ENCODE measurements around the gene TEAD3.

TEAD3 gene

DNA sequence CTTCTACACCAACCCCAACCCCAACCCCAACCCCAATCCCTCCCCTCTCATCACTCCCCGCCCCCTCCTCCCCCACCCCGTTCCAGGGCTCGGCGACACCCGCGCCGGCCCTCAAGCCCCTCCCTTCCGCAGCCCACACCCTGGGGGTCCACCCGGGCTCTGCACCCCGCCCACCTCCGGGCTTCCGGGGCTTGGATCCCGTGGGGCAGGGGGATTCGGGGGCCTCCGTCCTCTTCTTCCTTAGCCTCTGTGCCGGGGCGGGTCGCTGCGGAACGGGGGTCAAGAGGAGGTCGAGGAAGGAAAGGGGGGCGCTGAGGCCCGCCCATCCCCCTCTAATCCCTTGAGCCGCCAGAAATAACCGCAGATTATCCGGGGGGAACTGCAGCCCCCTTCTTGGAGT lies 15.1 kb upstream of the TEAD3 start:
- no peak for DNase-seq

DNA sequence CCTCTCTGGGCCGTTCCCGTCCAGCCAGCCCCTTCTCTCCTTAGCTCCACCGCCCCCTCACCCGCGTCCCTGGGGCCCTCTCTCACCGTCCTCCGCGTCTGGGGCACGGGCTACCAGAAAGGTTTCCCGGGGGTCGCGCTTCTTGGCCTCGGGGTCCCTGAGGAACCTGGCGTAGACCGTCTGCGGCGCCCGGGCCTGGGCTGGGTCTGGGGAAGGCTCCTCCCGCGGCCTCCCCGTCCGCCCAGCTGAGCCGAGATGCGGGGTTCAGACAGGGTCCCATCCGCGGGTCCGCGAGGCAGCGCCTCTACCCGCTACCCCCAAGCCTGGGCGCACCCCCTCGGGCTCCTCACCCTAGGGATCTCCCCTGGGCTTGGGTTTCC lies 14.7 kb upstream of the TEAD3 start:
- no peak for DNase-seq

DNA sequence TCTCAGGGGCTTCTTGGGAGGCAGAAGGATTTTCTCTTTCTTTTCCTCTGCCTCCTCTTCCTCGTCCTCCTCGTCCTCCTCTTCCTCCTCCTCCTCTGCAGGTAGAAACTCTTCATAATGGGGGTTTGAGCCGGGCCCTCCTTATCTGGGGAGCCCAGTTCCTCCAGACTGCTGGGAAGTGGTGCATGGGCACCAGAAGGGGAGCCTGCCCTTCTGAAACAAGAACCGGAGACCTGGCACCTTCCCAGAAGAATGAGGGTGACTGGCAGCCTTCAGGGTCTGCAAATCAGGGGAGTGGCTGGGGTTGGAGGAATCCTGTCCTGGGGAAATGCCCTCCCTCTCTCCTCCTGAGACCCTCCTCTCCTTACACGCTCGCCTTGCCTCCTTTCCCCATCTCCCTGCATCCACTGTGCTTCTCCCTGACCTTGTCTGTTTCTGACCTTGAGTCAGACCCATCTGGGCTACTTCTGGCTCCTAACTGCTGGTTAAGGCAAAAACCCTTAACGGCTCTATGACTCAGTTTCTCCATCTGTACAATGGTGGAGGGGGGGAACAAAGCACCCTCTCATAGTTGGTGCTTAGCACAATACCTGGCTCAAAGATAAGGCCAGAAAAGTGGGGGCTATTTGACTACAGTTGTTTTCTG lies 14.2 kb upstream of the TEAD3 start:
- no peak for DNase-seq

DNA sequence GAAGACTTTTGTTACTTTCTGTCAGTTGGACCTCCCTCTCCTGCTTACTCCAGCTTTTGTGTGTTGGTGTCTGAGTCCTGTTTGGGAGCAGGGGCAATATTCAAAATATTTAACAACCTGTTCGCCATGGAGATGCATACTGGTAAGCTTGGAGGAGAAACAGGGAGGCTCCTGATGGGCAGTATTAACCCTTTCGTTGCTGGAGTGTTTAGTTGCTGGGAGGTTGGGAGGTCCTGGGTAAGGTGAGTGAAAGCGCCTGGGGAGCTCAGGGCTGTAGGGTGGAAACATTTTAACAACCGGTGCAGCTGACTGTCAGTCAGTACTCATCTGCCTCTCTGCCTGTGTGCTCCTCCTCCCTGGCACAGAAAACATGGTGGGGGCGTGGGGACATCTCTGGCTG lies 11.7 kb upstream of the TEAD3 start:
- DNase-seq: no peak

DNA sequence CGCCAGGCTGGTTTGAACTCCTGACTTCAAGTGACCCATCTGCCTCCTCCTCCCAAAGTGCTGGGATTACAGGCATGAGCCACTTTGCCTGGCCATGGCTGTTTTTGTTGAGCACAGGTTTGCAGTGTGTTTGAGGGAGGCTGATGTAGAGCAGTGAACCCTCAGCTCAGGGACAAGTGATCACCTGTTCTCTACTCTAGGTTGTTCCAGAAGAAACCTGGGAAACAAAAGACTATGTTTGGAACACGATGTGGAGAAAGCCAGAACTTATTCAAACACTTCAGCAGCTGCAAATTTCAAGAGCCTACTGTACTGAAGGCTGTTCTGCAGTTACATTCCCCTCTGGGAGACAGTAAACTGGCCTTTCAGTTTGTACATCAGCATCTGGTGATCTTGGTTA lies 11.1 kb upstream of the TEAD3 start:
- no peak for DNase-seq

DNA sequence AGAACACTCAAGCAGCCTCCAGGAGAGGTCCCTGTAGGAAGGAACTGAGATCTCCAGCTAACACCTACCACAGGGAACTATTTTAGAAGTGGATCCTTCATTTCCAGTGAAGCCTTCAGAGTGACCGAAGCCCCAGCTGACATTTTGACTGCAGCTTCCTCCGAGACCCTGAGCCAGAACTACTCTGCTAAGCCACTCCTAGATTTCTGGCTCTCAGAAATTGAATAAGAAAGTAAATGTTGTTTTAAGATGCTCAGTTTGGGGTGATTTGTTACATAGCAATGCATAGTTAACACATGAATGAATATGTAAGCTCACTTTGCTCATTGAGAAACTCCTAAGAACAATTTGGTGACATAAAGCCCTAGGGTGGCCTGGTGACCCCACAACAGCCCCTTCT lies 10.3 kb upstream of the TEAD3 start:
- no peak for DNase-seq

DNA sequence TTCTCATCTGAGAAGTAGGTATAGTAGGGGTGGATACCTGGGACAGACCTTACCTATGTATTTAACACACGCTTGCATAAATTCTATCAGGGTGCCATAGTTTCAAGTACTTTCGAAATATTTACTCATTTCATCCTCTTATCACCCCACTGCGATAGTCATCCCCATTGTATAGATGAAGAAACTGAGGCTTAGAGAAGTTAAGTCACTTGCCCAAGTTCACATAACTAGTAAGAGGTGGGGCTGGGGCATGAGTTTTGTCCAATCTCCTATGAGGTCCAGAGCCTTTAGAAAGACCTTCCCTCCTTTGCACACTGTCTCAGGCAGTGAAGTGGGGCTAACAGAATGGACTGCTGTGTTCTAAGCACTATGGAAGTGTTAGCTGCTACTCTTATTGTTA lies 9.7 kb upstream of the TEAD3 start:
- DNase-seq: no peak

DNA sequence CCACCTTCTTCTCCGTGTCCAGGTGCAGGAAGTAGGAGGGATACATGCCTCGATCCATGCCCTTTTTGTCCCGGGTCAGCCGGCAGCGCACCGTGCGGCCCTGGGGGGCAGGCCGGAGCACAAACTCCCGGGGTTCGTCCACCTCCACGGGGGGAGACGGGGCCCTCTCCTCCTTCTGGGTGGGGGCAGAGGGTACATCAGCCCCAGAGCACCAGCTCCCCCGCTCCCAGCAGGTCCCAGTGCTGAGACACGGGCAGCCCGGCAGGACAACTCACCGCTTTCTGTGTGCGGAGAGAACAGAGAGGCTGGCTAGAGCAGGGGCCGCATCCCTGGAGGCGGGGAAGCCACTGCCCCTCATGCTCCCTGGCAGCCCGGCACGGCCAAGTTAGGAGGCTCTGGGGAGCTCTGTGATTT lies 9.1 kb upstream of the TEAD3 start:
- DNase-seq: no peak

DNA sequence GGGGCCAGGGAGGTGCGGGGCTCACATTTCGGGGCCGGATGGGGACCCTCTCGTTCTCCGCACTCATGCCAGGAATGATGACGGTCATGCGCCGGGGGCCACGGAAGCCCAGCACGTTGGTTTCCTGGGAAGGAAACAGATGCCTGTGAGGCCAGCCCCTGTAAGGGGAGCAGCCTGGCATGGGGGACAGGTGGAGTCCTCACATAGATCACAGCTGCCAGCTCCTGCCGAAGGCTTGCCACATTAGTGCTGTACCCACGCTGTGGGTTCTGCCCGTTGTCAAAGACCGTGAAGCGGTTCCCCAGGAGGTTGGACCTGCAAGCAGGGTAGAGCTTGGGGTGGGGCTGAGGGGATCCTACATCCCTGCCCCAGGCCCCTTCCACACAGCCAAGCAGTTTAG lies 6.7 kb upstream of the TEAD3 start:
- DNase-seq: no peak

DNA sequence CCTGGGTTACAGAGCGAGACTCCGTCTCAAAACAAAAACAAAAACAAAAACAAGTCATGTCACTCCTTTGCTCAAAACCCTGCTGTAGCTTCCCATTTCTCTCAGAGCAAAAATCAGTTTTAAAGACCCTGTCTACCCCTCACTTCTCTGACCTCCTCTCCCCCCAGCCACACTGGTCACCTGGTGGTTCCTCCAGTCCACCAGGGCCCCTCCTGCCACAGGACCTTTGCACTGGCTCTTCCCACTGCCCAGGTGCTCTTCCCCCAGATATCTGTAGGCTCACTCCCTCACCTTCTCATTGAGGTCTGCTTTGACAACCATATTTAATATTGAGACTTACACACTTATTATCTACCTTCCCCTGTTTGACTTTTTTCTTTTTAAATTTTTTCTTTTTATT lies 4.9 kb upstream of the TEAD3 start:
- DNase-seq: no peak

DNA sequence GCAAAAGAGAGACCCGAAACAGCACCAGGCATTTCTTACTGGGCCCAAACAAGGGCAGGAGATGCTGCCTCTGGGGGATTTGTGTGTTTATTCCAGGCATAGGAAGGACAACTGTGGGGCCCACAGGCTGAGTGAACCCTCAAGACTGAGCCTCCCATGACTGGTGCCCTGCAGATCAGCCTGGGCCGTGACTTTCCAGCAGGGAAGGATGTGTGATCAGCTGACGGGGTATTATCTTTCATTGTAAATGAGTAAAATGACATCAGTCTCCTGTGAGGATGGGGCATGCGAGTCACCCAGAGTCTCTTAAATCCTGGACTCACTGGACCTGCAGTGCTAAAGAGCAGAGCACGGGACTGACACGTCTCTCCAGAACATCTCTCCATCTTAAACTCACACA lies 3.9 kb upstream of the TEAD3 start:
- no peak for DNase-seq

DNA sequence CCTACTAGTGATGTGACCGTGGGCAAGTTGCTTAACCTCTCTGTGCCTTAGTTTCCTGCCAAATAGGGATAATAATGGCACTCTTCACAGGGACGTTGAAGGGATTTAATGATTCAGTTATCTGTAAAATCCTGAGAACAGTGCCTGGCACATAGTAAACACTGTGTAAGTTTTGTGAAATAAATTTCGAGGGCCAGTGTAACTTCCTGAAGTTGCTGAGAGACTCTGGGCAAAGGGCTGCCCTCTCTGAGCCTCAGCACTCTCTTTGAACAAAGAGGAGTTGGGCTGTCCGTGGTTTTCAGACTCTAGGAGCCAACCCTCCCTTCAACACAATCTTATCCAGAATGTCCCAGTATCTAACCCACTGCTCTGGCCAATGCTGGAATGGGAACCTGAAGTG lies 2.5 kb upstream of the TEAD3 start:
- DNase-seq: no peak

DNA sequence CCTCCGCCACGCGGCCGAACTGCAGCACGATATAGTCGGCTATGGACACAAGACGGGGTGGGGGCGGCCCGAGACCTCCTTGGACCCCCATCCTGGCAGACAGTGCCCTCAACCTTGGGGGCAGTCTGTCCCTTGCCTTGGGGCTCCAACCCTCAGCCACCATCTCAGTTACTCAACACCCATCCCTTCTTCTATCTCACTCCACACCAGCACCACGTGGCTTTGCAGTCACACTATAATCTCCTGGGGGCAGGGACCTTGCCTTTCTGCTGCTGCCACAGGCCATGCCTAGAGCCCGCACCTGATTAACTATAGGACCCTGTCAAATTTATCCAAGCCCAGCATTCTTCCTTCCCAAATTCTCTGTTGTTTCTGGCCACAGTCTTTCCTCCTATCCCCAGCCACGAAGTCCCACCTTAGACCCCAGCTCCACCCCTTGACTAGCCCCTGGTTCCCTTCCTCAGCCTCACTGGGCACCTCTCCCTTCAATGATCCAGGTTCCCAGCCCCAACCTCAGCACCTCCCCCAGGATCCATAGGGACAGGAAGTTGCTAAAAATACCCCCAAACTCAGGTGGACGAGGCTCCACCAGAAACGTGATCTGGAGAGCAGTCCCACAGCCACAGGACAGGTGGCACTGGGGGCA lies 1.7 kb upstream of the TEAD3 start:
- no peak for DNase-seq

DNA sequence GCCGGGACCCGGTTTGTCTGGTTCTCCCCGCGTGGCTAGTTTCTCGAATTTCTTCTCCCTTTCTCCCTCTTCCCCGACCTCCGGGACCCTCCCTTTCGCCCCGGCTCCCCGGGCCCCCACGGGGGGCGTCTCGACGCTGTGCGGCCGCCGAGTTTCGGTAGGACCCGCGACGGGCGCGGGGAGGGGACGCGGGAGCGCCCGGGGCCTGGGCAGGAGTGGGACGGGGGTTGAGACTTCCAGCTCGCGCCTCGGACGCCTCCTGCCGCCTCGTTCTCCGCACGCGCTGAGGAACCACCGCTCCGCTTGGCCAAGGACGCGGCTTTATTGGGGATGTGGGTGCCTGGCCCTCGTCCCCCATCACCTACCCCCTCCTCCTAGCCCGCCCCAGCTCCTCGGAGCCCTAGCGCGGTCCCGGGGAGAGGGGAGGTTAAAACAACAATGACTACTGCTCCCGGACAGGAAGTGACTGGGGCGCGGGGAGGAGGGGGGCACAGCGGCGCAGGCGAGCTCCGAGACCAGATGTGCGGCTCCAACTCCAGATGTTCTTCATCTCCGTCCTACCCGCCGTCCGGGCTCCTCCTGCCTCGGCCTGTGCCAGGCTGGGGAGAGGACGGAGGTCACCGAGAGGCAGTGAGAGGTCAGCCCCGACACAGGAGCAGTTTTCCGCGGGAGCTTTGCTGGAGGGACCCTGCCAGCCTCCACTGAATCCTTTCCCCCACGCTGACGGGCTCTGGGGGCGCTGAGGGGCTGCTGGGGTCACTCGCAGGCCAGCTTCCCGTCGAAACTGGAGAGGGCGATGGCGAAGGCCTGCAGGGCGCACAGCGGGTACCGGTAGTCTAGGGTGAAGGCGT lies 917 bp upstream of the TEAD3 start:
- DNase-seq: no peak

DNA sequence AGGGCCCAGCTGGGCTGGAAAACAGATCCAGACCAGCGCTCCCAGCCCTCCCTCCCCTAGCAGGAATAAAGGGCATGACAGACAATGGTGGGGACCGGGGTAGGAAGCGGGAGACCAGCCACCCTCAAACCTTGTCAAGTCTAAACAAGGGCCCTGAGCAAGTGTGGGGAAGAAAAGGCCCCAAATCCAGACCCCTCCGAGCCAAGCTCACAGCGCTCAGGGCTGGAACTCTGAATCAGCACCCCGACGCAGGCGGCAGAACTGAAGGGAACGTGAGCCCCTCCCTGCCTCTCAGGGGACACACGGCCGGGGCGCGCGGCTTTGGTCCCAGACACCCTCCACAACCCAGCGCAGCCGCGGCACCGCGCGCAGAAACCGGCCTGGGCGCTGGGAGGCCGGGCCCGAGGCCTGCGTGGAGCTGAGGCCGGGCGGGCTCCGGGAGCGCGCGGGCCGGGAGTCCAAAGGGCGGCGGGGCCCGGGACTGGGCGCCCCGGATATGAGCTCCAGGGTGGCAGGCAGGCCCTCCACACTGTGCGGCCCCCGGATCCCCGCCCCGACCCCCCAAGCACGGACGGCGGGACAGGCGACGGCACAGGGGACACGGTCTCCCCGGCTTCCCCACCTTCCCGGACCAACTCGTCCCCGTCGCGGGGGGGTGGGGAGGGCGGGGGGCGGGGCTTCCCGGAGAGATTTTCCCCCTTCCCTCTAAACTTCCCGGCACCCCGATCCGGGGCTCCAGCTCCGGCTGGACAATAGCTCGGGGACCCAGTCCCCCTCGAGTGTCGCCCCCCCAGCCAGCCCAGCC lies 641 bp downstream of the TEAD3 start:
- no peak for DNase-seq

DNA sequence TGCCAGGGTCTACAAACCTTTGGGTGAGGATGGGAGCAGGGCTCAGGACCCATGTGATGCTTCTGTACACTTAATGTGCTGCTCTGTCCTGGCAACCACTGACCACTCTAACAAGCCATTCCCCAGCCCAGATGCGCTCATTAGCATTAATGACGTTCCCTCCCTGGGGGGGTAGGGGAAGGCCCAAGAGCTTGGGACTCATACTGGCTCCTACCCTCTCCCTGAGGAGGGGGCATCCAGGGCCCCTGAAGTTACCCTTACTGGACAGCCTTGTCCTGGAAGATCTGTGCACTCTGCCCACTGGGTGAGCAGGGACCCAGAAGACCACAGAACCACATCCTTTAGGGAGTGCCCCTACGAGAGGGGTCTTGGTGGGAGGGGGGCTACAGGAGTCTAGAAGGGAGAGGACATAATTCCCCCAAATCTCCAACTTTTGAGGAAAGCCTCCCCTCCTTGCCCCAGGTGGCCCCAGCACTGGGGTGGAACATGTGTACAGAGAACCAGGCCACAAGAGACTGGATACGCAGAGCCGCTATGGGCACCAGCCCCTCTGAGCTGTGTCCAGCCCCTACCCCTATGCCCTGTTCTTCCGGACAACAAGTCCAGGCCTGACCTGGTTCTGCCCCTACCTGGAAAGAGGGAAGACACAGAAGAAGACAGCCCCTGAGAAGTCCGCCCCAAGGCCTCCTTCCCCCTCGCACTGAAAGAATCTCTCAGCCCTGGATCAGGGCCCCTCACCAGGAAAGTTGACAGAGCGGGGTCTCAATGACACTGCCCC lies 1.4 kb downstream of the TEAD3 start:
- DNase-seq: no peak

DNA sequence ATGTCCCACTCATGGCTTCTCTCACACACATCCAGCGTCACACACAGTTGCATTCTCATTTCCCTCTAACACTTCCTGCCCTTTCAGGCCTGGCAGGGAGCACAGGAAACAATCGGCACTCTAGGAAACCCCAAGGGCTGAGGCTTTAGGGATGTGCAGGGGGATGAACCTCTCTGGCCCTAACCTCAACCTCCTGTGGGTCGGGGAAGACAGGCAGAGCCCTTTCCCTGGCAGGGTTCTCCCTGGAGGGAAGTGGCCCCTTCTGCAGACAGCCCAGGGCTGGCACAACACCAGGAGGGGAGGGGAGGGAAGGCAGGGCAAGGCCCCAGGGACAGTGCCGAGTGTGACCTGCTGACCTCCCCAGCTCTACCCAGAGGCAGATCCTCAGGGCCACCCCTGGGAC lies 2.7 kb downstream of the TEAD3 start:
- DNase-seq: no peak

DNA sequence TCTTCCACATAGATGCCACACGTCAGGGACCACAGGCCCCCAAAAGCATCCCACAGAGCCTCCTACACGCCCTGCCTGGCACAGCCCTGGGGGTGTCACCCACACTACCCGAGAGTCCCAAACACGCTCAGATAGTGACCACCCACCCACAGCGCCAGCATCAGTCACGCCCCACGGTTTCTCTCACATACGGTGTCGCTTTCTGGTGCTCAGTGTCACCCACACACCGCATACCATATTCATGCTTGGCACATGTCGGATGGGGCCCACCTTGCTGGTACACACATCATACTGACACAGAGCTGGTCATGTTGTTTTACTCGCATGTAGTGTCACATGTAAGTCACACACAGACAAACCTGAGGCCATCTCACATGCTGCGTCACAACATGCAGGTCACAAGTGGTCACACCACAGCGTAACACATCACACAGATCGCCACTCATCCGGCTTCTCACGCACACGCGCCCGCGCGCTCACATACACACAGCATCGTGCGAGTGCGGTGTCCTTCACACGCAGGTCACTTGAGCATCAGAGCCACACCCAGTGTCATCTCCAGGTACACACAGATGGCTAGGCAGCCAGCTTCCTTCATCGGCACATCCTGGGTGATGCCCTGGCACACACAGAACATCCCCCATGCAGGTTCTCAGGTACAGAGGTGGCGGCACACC lies 3.4 kb downstream of the TEAD3 start:
- no peak for DNase-seq

DNA sequence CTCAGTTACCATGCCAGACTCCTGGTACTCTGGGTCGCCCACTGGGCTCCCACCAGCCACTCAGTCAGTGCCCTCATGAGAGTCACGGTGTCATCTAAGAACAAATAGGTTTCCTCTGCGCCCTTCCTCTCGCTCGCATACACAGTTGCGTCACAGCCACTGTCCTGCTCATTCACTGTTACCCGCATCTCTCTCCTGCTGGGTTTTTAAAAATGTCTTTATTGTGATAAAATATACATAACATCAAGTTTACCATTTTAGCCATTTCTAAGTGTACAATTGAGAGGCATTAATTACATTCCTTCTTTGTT lies 4.0 kb downstream of the TEAD3 start:
- DNase-seq: no peak

DNA sequence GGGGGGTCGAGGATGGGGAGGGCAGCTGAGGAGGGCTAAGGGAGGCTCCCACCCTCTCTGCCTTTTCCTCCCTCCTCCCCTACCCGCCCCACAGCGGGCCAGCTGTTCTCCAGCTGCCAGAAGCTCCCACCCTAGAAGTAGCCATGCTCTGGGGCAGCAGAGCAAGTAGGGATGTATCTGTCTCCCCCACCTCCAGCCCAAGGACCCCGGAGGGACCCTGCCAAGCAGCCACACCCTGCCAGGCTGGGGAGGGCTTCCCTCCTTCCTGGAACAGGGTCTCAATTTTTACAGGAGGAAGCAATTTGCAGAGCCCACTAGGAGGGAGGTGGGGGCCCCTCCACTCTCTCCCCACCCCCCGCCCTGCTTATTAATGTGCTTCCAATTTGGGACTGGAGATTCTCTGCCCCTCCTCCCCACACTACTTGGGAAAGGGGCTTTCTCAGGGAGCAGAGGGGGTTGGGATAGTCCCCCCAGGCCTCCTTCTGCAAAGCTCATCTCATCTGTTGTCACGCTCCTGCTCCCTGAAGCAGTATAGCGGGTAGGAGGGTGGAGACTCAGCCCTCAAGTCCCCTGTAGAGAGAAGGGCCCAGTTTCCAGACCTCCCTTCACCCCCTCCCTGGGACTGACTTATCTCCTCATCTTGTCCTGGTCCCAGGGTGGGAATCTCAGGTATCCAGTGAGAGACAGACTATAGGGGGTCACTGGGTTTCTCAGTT lies 4.5 kb downstream of the TEAD3 start:
- no peak for DNase-seq

DNA sequence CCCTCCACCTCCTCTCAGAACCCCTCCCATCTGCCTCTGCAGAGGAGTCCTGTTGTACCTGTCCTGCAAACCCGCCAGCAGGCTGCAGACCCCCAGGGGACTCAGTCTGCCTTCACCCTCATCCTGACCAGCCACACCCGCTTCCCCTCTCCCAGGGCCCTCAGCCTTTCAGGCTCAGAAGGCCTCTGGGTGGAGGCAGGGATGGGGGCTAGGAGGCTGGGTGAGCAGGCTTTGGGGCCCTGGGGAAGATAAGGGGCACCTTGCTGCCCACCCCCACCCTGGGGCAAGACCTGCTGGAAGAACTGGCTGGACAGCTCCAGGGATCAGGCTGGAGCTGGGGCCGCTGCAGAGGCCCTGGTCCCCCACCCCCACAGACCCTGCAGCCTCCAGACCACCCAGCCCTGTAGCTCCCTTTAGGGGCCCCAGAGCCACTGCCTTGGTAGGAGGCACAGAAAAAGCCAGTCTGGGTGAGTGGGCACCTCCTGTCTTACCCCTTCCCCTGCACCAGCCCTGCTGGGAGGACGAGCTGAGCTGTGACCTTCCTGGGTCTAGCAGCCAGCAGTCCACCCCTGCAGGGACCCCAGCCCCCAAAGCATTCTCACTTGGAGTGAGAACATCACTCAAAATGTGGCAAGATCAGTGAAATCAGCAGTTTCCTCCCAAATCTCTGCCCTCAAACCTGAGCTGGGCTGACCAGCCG lies 5.2 kb downstream of the TEAD3 start:
- no peak for DNase-seq

All from NCI-H1105 treated with DMSO at 0.1 percent for 48 hours (cell line).